Body of pancreas (tissue), 4 donors: ENCODE measurements around the gene KCTD10.
"Not testable (repeated sequence)": the region's sequence is repeated elsewhere in the genome, so short reads cannot be mapped to it uniquely, and the experiment has no call there.

Experiments
- POLR2A ChIP-seq, 3 donors: fragments of 450-650 bp; IDR thresholded peaks; one replicate each; pipeline ENCODE4 v1.6.1; 2016; ENCODE audit warnings: antibody characterized with exemption in 3 of 3, mild to moderate bottlenecking in 2 of 3
- TF ChIP-seq, protein P1 (sequence below), 7 experiments: fragments of 450-650 bp in 4 of 7; fragments of 200-600 bp in 3 of 7; sonication (generic) in 3 of 7; IDR thresholded peaks; one replicate each; pipeline ENCODE4 v1.5.1; 2016 to 2019; ENCODE audit warnings: antibody characterized with exemption in 7 of 7

DNA sequence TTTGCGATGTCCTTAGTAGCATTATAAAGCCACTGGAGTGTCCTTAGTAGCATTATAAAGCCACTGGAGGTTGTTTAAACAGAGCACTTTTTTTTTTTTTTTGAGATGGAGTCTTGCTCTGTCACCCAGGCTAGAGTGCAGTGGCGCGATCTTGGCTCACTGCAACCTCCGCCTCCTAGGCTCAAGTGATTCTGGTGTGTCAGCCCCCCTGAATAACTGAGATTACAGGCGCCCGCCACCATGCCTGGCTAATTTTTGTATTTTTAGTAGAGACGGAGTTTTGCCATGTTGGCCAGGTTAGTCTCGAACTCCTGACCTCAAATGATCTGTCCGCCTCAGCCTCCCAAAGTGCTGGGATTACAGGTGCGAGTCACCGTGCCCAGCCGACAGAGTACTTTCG lies 37.1 kb downstream of the KCTD10 start:
- TF ChIP-seq, protein P1, sequence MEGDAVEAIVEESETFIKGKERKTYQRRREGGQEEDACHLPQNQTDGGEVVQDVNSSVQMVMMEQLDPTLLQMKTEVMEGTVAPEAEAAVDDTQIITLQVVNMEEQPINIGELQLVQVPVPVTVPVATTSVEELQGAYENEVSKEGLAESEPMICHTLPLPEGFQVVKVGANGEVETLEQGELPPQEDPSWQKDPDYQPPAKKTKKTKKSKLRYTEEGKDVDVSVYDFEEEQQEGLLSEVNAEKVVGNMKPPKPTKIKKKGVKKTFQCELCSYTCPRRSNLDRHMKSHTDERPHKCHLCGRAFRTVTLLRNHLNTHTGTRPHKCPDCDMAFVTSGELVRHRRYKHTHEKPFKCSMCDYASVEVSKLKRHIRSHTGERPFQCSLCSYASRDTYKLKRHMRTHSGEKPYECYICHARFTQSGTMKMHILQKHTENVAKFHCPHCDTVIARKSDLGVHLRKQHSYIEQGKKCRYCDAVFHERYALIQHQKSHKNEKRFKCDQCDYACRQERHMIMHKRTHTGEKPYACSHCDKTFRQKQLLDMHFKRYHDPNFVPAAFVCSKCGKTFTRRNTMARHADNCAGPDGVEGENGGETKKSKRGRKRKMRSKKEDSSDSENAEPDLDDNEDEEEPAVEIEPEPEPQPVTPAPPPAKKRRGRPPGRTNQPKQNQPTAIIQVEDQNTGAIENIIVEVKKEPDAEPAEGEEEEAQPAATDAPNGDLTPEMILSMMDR (IDR thresholded peaks at IDR 0.05) = not testable (repeated sequence)
- TF ChIP-seq POLR2A (IDR thresholded peaks at IDR 0.05) = not testable (repeated sequence)
